ENCODE data around the gene AUTS2.

DNA sequence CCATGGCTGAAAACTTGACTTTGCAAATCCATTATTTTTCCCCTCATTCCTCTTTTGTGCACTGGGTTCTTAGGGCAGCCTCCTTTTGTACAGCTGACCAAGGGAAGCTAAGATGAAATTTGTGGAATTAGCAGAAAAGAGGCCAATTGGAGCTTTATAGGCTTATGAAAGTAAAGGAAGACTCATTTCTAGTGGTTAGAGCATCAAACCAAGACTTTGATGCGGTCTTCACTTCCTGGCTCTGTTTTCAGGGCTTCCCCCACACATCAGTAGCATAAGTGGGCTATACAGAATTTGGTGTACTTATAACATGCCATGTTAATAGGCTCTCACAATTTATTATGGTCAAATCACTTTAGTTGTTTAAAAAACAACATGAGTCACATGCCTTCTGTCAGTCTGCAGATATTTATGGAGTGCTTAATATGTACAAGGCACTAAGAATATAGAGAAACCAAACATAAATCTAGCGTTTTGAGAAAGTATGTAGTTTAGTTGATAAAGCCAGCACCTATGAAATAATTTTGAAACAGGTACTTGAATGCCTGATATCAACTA, 5.7 kb downstream of the AUTS2 start:
- no peak for TF ChIP-seq GATA2 (IDR thresholded peaks at IDR 0.05; ENCODE audit: low read depth, low read length)
- TF ChIP-seq GATA3 (IDR thresholded peaks at IDR 0.05; ENCODE audit: low read depth, low read length): no peak
